Measurements from ENCODE around the gene MCC. TPM values are rescaled to one million over a fixed set of nuclear protein-coding genes. Genes with fewer than 3 reads are reported as not detected.

MCC gene
- total and polyA plus RNA-seq, 2 of the 4 experiments (the other 2 are of a cell fraction): 5.0 to 20.6 TPM

DNA sequence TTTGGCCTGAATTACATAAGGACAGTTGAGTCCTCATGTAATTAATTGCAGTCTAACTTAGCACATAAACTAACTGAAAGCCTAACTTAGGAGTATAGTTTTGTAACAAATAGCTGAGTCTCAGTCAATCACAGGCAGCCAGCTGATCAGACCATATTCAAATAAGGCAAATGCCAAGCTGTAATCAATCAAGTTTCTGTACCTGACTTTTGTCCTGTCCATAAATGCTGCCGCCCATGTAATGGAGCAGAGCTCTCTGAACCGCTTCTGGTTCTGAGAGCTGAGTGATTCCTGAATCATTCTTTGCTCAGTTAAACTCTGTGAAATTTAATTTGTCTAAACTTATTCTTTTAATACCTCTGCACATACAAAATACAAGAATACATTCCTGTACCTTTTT lies 158.3 kb downstream of the MCC start:
- Histone ChIP-seq H4K20me1 (ENCODE audit: insufficient read depth, low read length) (no peaks in the 10 kb centered on the region), H3K9me1 (ENCODE audit: insufficient read depth, low read length) (no peaks in the 10 kb centered on the region), H3K14ac (replicated peaks; ENCODE audit: low read depth, low read length) (no peak overlapping the region), H2AK9ac (replicated peaks; ENCODE audit: low read depth, low read length, poor library complexity) (no peak overlapping the region), H2BK120ac (ENCODE audit: low read depth, low read length) (no peak overlapping the region), H3K9ac (ENCODE audit: low read depth, low read length) (no peak overlapping the region), H2AK5ac (ENCODE audit: low read depth, low read length) (no peak overlapping the region), H2BK15ac (ENCODE audit: low read depth, low read length) (no peak overlapping the region), H4K91ac (ENCODE audit: insufficient read depth, low read depth, low read length) (no peak overlapping the region), H3K36me3 (ENCODE audit: control insufficient read depth, insufficient read depth, low read length) (no peaks in the 10 kb centered on the region; the same call in 1 of the 2 replicates), H3K56ac (ENCODE audit: extremely low read depth, insufficient read depth, low read length) (no peak overlapping the region), H4K5ac (ENCODE audit: low read depth, low read length) (no peak overlapping the region), H2AFZ (replicated peaks; ENCODE audit: low read length, poor library complexity) (no peak overlapping the region), H3K27me3 (ENCODE audit: control insufficient read depth, insufficient read depth, low read length) (no peaks in the 10 kb centered on the region), H3K4ac (ENCODE audit: low read depth, low read length) (no peak overlapping the region), H3K4me2 (ENCODE audit: low read depth, low read length) (no peak overlapping the region), H2BK5ac (ENCODE audit: low read depth, low read length, poor library complexity, severe bottlenecking) (no peak overlapping the region), H4K8ac (ENCODE audit: low read depth in 2 of 2, low read length in 2 of 2) (no peak overlapping the region), H3K79me1 (ENCODE audit: low read depth in 1 of 2, low read length in 2 of 2) (no peaks in the 10 kb centered on the region), H3K4me3 (ENCODE audit: insufficient read depth, low read depth, low read length) (no peak overlapping the region), H2BK20ac (ENCODE audit: low read depth, low read length) (no peak overlapping the region), H3K23ac (ENCODE audit: low read depth, low read length) (no peak overlapping the region), H3K18ac (ENCODE audit: low read depth, low read length) (no peak overlapping the region), H3K27ac (ENCODE audit: insufficient read depth, low read length) (no peak overlapping the region), H3K9me3 (ENCODE audit: control insufficient read depth, insufficient read depth, low read length) (no peaks in the 10 kb centered on the region), H3K4me1 (ENCODE audit: control insufficient read depth, insufficient read depth, low read length) (peaks cover 6% of the 10 kb centered on the region)
- BruUV-seq (replicated peaks): no TSS peak
- ChIA-PET POLR2A (ENCODE audit: unreplicated experiment) (no interaction called here), CTCF (interaction anchor here (0.8 to 2.1 kb wide), 3 partner anchors 9 to 334 kb away, joined by 3 to 8 read pairs (median 5); no protein-coding TSS in a partner anchor)
- no CpG with 5 or more reads among the region's 2 CpGs for WGBS, 2 experiments (ENCODE audit: extremely low coverage in 2 of 2, insufficient read length in 1 of 2)
- in situ Hi-C loops (cut with MboI; ENCODE audit: low sequenced_read_pairs) (no loop called here), dilution Hi-C loops (cut with HindIII; ENCODE audit: low sequenced_read_pairs, unreplicated experiment) (no loop called here), intact Hi-C loops (cut with micrococcal nuclease) (loop anchor here (1.0 kb wide), 1 partner anchor 334 kb away; no protein-coding TSS in a partner anchor)
- ATAC-seq (ENCODE audit: low read depth) (no peak), DNase-seq (no peak)
- TF ChIP-seq MAFK (IDR thresholded peaks at IDR 0.05; ENCODE audit: low read depth, low read length) (no peak), SMC3 (IDR thresholded peaks at IDR 0.05; ENCODE audit: low read depth, low read length) (no peak), FOS (IDR thresholded peaks at IDR 0.05; ENCODE audit: low read depth, low read length) (no peak), CEBPB (IDR thresholded peaks at IDR 0.05; ENCODE audit: low read depth, low read length) (no peak), USF2 (IDR thresholded peaks at IDR 0.05; ENCODE audit: low read depth, low read length) (no peak), POLR2A (IDR thresholded peaks at IDR 0.05; ENCODE audit: low read depth, low read length) (no peak), NFE2L2 (IDR thresholded peaks at IDR 0.05; ENCODE audit: low read depth, low read length) (no peak), BHLHE40 (IDR thresholded peaks at IDR 0.05; ENCODE audit: low read depth, low read length) (no peak), RFX5 (IDR thresholded peaks at IDR 0.05; ENCODE audit: low read depth, low read length) (no peak), RAD21 (IDR thresholded peaks at IDR 0.05; ENCODE audit: low read length) (no peak)
